WTC11 (cell line): ENCODE measurements around the gene FCHSD1. TPM values are rescaled to one million over a fixed set of nuclear protein-coding genes. Genes with fewer than 3 reads are reported as not detected.
A peak's percentile ranks its signal among the peaks of the same experiment; 100 is the strongest.

Experiments used
- ATF1 ChIP-seq: sonication (generic); formaldehyde crosslinking; IDR thresholded peaks from 2 replicates; pipeline ENCODE4 v1.8.1; 2023; ENCODE audit warnings: mild to moderate bottlenecking, moderate library complexity, missing genetic modification reagents
- CBFB ChIP-seq: sonication (generic); formaldehyde crosslinking; IDR thresholded peaks from 2 replicates; pipeline ENCODE4 v1.8.1; 2022; ENCODE audit warnings: mild to moderate bottlenecking, low read depth, missing genetic modification reagents
- E2F4 ChIP-seq: sonication (generic); formaldehyde crosslinking; IDR thresholded peaks from 2 replicates; pipeline ENCODE4 v1.8.1; 2022; ENCODE audit warnings: low read depth, mild to moderate bottlenecking, moderate library complexity, missing genetic modification reagents, borderline replicate concordance
- ELF4 ChIP-seq: sonication (generic); formaldehyde crosslinking; IDR thresholded peaks from 2 replicates; pipeline ENCODE4 v1.8.1; 2022; ENCODE audit warnings: low read depth, mild to moderate bottlenecking, moderate library complexity, missing genetic modification reagents
- ERG ChIP-seq: fragments of 250-450 bp; sonication (Bioruptor Pico); IDR thresholded peaks from 2 replicates; pipeline ENCODE4 v1.8.0; 2021; ENCODE audit warnings: mild to moderate bottlenecking
- FOXP1 ChIP-seq: sonication (generic); formaldehyde crosslinking; IDR thresholded peaks from 2 replicates; pipeline ENCODE4 v1.8.0; 2022; ENCODE audit warnings: missing genetic modification reagents, mild to moderate bottlenecking, moderate library complexity, borderline replicate concordance
- GRHL2 ChIP-seq: fragments of 250-450 bp; sonication (Bioruptor Pico); IDR thresholded peaks from 2 replicates; pipeline ENCODE4 v1.8.0; 2022; ENCODE audit warnings: mild to moderate bottlenecking, moderate library complexity; ENCODE audit not compliant: insufficient replicate concordance, severe bottlenecking
- GTF2I ChIP-seq: fragments of 250-450 bp; sonication (Bioruptor Pico); conservative IDR thresholded peaks from 2 replicates; pipeline ENCODE4 v1.4.0; 2021; ENCODE audit warnings: mild to moderate bottlenecking
- HMGXB4 ChIP-seq: sonication (generic); formaldehyde crosslinking; IDR thresholded peaks from 2 replicates; pipeline ENCODE4 v1.8.1; 2023; ENCODE audit warnings: mild to moderate bottlenecking, moderate library complexity, missing genetic modification reagents
- JAZF1 ChIP-seq: fragments of 250-450 bp; sonication (Bioruptor Pico); IDR thresholded peaks from 2 replicates; pipeline ENCODE4 v1.9.0; 2021; ENCODE audit warnings: moderate library complexity, mild to moderate bottlenecking, inconsistent platforms
- JUN ChIP-seq: sonication (generic); formaldehyde crosslinking; IDR thresholded peaks from 2 replicates; pipeline ENCODE4 v1.8.0; 2023; ENCODE audit warnings: mild to moderate bottlenecking, missing genetic modification reagents
- NFE2L1 ChIP-seq: sonication (generic); formaldehyde crosslinking; IDR thresholded peaks from 2 replicates; pipeline ENCODE4 v1.8.1; 2023; ENCODE audit warnings: missing genetic modification reagents
- NR1H2 ChIP-seq: sonication (generic); formaldehyde crosslinking; IDR thresholded peaks from 2 replicates; pipeline ENCODE4 v1.9.0; 2021; ENCODE audit warnings: mild to moderate bottlenecking, moderate library complexity, missing genetic modification reagents
- NR2C2 ChIP-seq: sonication (generic); formaldehyde crosslinking; IDR thresholded peaks from 2 replicates; pipeline ENCODE4 v1.8.0; 2022; ENCODE audit warnings: mild to moderate bottlenecking, missing genetic modification reagents
- NR3C1 ChIP-seq: sonication (generic); formaldehyde crosslinking; conservative IDR thresholded peaks from 2 replicates; pipeline ENCODE4 v1.8.1; 2023; ENCODE audit warnings: low read depth, mild to moderate bottlenecking, missing genetic modification reagents
- PRDM15 ChIP-seq: sonication (generic); formaldehyde crosslinking; IDR thresholded peaks from 2 replicates; pipeline ENCODE4 v1.8.0; 2022; ENCODE audit warnings: missing genetic modification reagents
- PRRX2 ChIP-seq: fragments of 250-450 bp; sonication (Bioruptor Pico); IDR thresholded peaks from 2 replicates; pipeline ENCODE4 v1.8.0; 2021; ENCODE audit warnings: mild to moderate bottlenecking
- RELA ChIP-seq: sonication (generic); formaldehyde crosslinking; IDR thresholded peaks from 2 replicates; pipeline ENCODE4 v1.8.1; 2022; ENCODE audit warnings: missing genetic modification reagents, mild to moderate bottlenecking, borderline replicate concordance
- RORB ChIP-seq: fragments of 250-450 bp; sonication (Bioruptor Pico); IDR thresholded peaks from 2 replicates; pipeline ENCODE4 v1.9.0; 2021; ENCODE audit warnings: mild to moderate bottlenecking
- SP1 ChIP-seq: sonication (generic); formaldehyde crosslinking; conservative IDR thresholded peaks from 2 replicates; pipeline ENCODE4 v1.8.1; 2022; ENCODE audit warnings: missing genetic modification reagents
- USF2 ChIP-seq: sonication (generic); formaldehyde crosslinking; IDR thresholded peaks from 2 replicates; pipeline ENCODE4 v1.8.1; 2023; ENCODE audit warnings: mild to moderate bottlenecking, missing genetic modification reagents, moderate library complexity
- ZNF121 ChIP-seq: sonication (generic); formaldehyde crosslinking; IDR thresholded peaks from 2 replicates; pipeline ENCODE4 v1.8.0; 2023; ENCODE audit warnings: missing genetic modification reagents
- ZNF317 ChIP-seq: sonication (generic); formaldehyde crosslinking; IDR thresholded peaks from 2 replicates; pipeline ENCODE4 v1.8.1; 2023; ENCODE audit warnings: low read depth, mild to moderate bottlenecking, moderate library complexity, missing genetic modification reagents, borderline replicate concordance
- ZNF532 ChIP-seq: fragments of 250-450 bp; sonication (Bioruptor Pico); IDR thresholded peaks from 2 replicates; pipeline ENCODE4 v1.9.0; 2021; ENCODE audit warnings: mild to moderate bottlenecking, borderline replicate concordance
- total RNA-seq: library from RNA; stranded (reverse); gene quantifications from 3 replicates; pipeline ENCODE4 v1.2.3, GENCODE V29; 2021

FCHSD1 gene
- total RNA-seq, 1 experiment from 2014 or later, result 50.3 TPM

GRCh38 chr5:141691867-141692532 lies 40.8 kb upstream of the FCHSD1 start (continued):
- TF ChIP-seq HMGXB4 (CRISPR knock-in tag) (peak; percentile 51; the same call in 1 of the 2 replicates), ATF1 (CRISPR knock-in tag) (no peak), RELA (CRISPR knock-in tag) (no peak), ZNF317 (CRISPR knock-in tag) (no peak), NR1H2 (CRISPR knock-in tag) (no peak), GTF2I (CRISPR knock-in tag) (peak; percentile 92), PRRX2 (CRISPR knock-in tag) (no peak), ZNF121 (CRISPR knock-in tag) (no peak), E2F4 (CRISPR knock-in tag) (no peak), GRHL2 (CRISPR knock-in tag) (no peak), CBFB (no peak), NFE2L1 (no peak), JAZF1 (CRISPR knock-in tag) (no peak), NR2C2 (CRISPR knock-in tag) (no peak), SP1 (CRISPR knock-in tag) (no peak; the same call in 1 of the 2 replicates), RORB (no peak), NR3C1 (CRISPR knock-in tag) (no peak), ERG (CRISPR knock-in tag) (no peak), JUN (CRISPR knock-in tag) (no peak), USF2 (no peak), ELF4 (CRISPR knock-in tag) (no peak), ZNF532 (no peak), FOXP1 (CRISPR knock-in tag) (no peak; the same call in 1 of the 2 replicates), PRDM15 (CRISPR knock-in tag) (no peak)
